DMS114 treated with DMSO at 0.1 percent for 48 hours (cell line): ENCODE data around the gene UTP14A.

Source experiments
- DNase-seq: peaks from one replicate; lab custom pipeline; 2025; ENCODE audit not compliant: unreplicated experiment; lab: John Stamatoyannopoulos, UW

The UTP14A gene

DNA sequence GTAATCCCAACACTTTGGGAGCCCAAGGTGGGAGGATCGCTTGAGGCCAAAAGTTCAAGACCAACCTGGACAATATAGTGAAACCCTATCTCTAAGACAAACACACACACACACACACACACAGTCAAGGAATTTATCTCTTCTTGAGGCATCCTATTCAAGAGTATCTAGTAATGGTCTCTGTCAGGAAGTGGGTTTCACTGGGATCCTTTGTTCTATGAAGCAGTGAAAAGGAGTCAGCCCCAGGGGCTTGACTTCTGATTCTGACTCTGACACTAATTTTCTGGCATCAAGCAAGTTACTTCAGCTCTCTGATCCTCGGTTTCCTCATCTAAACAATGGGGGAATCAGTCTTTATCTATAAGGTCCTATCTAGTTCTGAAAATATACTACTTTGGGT, 34.8 kb downstream of the UTP14A start:
- DNase-seq, result no peak

DNA sequence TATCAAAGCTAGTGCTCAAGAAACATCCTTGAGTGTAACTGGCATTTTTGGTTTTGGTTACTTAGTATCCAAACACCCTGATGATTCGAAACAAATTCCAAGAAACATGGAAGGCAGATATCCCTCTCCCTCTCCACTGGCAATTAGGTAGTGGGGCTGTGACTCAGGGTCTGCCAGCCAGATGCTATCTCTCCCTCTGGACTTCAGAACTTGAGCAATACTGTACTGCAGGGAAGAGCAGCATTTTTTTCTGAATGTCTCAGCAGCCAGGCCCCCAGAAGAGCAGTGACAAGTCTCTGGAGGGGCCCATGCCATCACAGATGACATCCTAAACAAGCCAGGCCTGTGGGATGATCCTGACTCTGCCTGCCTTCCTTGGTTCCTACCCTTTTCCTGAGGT, 39.2 kb downstream of the UTP14A start:
- no peak for DNase-seq

DNA sequence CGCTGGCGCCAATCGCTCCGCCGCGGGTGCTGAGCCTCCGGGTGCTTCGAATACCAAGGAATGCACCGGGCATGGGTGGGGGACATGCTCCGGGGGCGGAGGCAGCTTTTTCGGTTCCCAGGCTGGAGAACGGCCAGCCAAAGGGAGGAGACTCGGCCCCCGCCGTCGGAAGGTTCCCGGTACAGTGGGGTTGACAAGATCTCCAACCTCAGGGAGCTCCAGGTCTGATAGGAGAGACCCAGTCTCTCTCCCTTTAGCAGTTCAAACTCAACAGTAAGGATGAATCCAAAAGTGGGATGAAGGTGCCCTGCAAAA, 47.3 kb downstream of the UTP14A start:
- no peak for DNase-seq

DNA sequence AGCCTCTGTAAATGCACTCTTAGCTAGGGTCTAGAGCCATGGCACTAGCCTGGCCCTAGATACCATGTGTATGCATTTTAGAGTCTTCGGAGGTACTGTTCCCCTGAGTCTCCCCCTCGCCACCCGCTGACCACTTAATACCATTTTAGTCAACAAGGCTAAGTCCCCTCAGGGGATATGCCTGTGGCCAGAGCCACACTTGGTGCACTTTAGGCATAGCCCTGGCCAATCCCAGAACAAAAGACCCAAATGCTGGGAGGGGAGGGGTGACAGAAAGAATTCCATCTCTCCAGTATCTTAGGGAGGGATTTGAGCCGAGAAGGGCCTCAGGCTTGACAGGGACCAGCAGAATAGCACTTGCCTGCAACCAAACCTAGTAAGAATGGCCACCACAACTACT, 47.9 kb downstream of the UTP14A start:
- DNase-seq, result no peak

DNA sequence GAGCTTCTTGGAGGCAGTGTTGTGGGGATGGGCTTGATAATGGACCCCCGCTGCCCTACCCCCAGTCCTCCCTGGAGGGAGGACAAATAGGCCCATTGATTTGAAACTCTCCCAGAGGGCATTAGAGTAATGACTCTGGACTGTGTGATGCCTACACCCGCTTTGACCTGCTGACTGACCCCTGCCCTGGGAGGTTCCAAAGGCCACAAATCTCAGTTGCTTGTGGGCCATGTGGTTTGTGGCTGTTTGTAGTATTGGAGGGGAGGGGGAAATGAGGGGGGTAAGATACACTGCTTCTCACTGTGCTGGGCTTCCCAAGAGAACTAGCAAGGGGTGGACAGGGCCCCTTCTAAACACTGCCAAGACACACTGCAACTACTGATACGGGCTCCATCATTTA, 48.8 kb downstream of the UTP14A start:
- DNase-seq, result no peak

DNA sequence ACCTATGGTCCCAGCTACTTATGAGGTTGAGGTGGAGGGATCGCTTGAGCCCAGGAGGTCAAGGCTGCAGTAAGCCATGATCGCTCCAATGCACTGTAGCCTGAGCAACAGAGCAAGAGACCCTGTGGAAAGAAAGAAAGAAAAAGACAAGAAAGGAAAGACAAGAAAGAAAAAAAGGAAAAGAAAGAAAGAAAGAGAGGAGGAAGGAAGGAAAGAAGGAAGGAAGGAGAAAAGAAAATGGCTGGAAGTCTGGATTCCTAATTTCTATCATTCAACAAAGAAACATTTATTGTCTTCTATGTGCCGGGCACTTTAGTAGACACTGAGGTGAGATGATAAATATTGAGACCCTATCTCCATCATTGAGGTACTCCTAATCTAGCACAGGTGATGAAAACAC, 49.7 kb downstream of the UTP14A start:
- DNase-seq, result no peak

DNA sequence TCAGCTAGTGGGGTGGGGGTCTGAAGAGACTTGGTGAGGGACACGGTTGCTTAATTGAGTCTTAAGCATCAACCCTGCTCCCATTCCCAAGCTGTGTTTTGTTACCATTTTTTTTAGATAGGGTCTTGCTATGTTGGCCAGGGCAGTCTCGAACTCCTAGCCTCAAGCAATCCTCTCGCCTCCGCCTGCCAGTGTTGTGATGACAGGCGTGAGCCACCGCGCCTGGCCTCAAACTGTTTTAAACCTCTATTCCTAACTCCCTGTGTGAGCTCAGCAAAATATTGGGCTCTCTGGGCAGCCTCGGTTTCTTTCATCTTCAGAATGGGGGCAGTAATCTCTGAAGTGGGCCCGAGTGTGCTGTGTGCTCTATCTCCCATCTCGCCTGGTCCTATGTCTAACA, 50.2 kb downstream of the UTP14A start:
- DNase-seq, result no peak

DNA sequence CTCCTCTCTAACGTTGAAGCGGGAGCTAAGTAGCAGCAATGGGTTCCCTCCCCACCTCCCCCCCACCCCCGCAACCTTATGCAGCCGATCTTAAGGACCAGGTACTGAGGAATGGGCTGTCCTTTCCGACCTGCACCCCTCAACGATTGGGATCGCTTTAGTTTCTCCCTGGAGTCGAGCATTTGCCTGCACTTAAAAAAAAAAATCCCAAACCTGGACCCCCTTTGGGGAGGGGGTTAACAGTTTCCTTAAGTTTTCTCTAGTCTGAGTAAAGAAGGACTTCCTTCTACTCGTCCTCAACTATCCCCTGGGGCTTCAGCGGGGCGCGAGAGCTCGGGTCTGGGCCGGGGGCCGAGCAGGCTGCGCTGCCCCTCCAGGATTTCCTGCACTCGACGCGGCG, 50.8 kb downstream of the UTP14A start:
- no peak for DNase-seq

DNA sequence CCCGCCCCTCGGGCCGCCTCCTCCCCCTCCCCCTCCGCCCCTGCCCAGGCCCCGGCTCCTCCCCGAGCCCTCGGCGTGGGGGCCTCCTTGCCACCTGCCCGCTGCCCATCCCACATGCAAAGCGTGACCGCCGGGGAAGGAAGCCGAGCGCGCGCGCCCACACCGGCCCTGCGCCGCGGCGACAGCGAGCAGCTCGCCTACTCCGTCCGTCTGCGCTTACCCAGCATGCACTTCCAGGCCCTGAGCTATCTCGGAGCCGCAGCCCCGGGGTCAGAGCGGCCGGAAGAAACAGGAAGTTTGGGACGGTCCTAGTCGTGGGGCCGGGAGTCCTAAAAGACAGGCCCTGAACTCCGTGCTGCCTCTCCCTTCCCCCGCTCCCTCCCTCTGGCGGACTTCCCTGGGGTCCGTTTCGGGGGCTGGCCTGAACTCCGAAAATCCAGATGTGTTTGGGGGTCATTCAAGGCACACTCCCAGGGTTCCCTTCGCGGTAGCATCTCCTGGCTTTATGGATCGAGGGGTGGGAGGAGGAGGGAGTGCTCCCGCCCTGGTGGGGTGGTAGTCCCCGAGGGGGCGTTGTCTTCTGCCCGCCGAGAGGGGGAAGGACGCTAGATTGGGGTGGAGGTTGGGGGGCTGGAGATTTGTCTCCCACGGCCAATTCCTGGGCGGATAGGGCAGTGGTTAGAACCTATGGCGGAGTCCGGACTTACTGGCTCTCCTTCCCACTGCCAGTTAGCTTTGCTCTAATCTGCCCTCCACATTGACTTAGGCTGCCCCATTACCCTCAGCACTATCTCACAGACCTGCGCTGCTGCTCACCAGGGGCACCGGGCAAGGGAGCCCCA, 51.5 kb downstream of the UTP14A start:
- no peak for DNase-seq

DNA sequence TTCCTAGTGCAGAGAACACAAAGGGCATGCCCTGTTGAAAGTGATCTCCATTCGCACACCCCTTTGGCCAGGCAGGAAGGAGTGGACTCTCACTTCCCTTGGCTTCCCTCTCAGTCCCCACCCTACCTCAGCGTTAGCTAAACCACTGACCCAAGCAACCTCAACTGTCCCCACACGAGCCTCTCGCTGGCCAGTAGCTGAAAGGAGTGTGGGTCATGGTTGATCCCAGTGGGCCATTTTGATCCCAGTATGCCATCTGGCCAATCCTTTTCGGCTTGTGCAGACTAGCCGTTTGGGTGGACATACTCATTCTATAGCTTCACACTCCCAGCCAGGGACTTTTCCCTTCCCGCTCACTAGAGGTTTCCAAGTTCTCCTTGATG, 52.1 kb downstream of the UTP14A start:
- DNase-seq, result no peak

DNA sequence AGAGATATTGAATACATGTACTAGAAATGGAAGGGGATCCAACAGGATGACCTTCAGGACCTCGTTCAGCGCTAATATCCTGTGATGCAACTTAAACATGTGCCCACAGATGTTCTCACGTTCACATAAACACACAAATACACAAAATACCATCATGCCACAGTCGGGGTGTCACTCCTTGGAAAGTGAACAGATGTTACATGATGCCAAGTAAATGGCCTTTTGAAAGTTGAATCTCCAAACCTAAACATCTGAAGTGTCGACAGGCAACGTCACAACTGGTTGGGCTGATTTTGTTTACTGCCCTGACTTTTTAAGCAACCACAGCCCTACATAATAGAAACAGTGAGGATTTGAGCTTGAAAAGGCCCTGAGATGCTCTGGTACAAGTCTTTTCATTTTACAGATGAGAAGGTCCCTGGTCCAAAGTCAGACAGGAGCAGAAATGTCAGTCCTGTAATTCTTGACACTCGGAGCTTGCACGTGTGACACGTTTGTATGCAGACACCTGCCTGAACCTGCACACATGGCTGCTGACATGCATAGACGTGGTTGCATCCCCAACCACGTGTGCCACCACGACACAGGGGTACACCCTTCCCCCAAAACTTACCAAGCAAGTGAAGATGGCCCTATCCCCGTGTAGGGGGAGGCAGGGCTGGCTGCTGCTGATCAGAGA, 53.0 kb downstream of the UTP14A start:
- no peak for DNase-seq

DNA sequence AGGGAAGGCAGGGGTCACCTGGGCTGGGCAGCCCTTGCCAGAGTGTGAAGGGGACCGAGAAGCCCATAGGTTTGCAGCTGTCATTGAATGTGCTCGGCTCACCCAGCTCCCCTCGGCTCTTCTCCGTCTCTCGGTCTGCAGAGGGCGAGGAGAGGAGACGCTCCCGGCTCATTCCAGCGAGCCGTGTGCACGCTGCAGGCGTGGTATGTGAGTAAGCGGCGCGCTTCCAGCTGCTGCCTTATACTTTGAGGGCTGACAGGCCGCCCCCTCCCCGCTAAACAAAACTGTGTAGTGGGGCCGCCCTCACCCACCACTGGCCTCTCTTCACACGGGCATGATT, 53.5 kb downstream of the UTP14A start:
- DNase-seq, result no peak

DNA sequence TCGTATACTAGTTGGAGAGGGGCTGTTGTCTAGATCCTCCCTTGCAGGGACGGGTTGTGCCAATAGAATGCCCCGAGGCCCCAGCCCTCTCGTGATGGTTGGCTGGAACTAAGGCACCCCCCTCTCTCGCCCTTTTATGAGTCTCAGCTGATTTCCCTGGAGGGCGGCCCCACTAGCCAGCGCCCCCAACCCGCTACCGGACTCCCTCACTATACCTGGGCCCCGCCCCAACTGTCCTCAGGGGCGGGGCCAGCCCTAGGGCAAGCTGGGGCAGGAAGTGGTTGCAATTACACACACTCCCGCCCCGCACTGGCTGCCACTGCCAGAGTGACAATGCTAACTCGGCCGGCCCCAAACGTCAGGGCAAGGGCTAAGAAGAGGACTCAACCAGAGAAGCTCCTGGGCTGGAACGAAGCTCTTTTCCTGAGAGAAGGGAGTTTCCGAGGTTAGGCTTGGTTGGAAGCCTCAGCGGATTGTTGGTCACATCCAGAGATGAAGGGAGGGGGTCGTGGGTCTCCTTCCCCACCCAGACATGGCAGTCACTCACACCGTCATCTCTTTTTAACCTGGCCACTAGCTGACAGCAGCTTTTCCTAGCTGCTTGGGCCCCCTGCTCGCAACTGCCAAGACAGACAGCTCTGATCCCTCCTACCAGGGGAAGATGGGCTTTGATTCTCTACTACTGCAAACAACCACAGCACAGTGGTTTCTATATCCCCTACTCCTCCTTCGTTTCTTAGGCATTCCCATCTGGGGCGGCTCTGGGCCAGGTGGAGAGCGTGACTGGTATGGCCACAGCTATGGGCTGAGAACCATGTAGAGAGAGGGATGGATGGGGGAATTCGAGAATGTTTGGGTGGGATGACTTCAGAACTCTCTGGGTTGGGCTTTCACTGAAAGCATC, 55.5 kb downstream of the UTP14A start:
- no peak for DNase-seq

DNA sequence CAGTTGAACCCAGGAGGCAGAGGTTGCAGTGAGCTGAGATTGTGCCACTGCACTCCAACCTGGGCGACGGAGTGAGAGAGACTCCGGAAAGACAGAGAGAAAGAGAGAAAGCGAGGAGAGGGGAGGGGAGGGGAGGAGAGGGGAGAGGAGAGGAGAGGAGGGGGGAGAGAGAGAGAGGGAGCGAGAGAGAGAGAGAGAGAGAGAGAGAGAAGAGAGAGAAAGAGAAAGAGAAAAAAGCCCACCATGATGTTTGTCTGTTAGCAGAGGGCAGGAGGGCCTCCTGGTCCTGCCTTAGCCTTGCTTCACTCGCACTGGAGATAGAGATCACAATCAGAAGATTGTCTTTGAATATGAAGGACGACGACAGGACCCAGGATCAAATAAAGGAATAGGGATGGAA, 57.8 kb downstream of the UTP14A start:
- no peak for DNase-seq

DNA sequence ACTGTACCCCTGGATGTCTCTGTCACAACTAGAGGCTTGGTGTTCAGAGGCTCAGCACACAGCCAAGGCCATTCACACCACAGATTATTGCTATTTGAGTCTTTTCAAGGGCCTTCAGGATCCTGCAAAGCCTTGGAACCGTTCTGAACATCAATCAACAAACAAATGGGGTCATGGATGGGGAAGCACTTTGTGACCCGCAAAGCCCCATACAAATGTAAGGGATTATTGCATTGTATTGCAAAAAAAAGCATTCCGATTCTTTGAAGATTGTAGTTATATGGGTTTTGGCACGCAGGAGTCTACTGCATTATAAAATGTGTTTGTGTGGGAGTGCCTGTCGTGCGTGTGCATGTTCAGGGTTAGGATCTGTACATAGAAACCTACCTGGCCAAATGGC, 59.2 kb downstream of the UTP14A start:
- DNase-seq, result no peak

DNA sequence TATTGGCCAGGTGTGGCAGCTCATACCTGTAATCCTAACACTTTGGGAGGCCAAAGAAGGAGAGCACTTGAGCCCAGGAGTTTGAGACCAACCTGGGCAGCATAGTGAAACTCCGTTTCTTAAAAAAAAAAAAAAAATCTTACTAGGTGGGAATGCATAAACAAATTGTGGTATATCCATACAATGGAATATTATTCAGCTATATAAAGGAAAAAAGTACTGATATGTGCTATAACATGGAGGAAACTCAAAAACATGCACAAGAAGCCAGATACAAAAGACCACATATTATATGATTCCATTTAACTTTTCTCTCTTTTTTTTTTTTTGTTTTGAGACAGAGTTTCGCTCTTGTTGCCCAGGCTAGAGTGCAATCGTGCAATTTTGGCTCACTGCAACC, 63.0 kb downstream of the UTP14A start:
- DNase-seq, result no peak

DNA sequence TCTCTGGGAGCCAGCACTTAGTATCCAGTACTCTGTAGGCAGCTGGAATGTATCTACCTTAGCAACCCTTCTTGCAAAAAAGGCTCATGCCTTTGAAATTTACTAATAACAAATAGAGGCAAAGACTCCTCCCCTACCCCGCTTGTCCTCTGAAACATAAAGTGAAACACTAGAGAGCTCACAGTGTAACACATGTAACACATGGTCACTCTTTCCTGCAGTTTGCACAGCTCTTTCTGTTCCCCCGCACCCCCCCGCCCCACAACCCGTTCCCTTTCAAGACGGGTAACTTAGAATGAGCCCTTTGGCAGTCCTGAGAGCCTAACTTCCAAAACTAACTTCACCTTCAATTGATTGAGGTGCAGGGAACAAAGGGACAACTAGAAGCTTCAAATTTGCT, 70.5 kb downstream of the UTP14A start:
- DNase-seq, result no peak
